Measurements from ENCODE around the gene TCF7L2. TPM values are rescaled to one million over a fixed set of nuclear protein-coding genes. Genes with fewer than 3 reads are reported as not detected.
A peak's percentile ranks its signal among the peaks of the same experiment; 100 is the strongest.

The TCF7L2 gene
- total RNA-seq, 2 donors from 2014 or later = 3.1 to 3.9 TPM

DNA sequence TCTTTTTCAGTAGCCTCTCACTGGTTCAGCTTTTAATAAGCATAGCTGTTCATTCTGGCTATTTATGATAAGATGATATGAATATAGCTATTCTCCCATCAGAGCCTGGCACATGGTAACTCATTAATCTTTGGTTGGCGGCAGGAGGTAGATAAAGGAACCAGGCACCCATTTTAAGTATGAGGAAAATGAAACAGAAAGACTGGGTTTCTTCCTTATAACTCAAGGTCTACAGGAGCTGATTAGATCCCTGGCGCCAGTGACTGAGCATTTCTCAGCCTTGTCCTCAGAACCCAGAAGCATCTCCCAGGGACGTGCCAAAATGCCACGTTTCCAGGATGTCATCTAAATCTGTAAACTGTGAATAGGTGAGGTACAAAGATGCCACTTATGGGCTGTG, 141.9 kb downstream of the TCF7L2 start:
- no peak for ATAC-seq

GRCh38 chr10:113093188-113094113, 143.4 kb downstream of the TCF7L2 start:
- H3K36me3 Mint-ChIP-seq (ENCODE audit: low read depth) = peaks cover 2% of the 10 kb centered on the region
- H3K9me3 ChIP-seq (ENCODE audit: control insufficient read depth, low read length, poor library complexity, severe bottlenecking) = peaks cover 2% of the 10 kb centered on the region
- no peak overlapping the region for H3K4me3 Mint-ChIP-seq
- ATAC-seq = no peak
- no peak overlapping the region for H3K27ac Mint-ChIP-seq
- H3K4me1 Mint-ChIP-seq = peaks cover 13% of the 10 kb centered on the region
- no peaks in the 10 kb centered on the region for H3K27me3 Mint-ChIP-seq
- no peak for DNase-seq

More for the DNA sequence above, 141.9 kb downstream of the TCF7L2 start:
- H3K36me3 Mint-ChIP-seq (ENCODE audit: low read depth) = peaks cover 2% of the 10 kb centered on the region
- H3K9me3 ChIP-seq (ENCODE audit: control insufficient read depth, low read length, poor library complexity, severe bottlenecking) = peaks cover 2% of the 10 kb centered on the region
- no peak overlapping the region for H3K27ac Mint-ChIP-seq
- H3K4me3 Mint-ChIP-seq = no peak overlapping the region
- H3K4me1 Mint-ChIP-seq = peaks cover 13% of the 10 kb centered on the region
- no peak for DNase-seq
- no peaks in the 10 kb centered on the region for H3K27me3 Mint-ChIP-seq

DNA sequence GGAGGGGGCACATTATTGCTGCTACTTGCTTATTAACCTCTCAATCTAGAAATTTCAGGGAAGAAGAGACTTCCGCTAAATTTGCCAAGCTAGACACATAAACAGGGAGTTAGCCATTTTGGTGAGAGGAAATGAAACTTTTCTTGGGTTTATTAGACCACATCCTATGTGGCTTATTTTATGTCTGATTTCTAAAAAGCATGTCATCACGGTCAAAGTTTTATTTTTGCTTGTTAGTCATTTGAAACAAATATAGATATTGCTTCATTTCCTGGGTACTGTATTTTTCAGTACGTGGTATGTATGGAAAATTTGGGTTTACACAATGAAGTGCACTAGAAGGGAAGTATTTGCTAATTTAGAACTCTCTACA, 144.1 kb downstream of the TCF7L2 start:
- Mint-ChIP-seq H3K4me3 (peak overlapping the region; percentile 36), H3K27ac (no peak overlapping the region), H3K36me3 (ENCODE audit: low read depth) (peaks cover 2% of the 10 kb centered on the region), H3K4me1 (peaks cover 13% of the 10 kb centered on the region), H3K27me3 (no peaks in the 10 kb centered on the region)
- ATAC-seq = peak; percentile 57
- DNase-seq = no peak
- H3K9me3 ChIP-seq (ENCODE audit: control insufficient read depth, low read length, poor library complexity, severe bottlenecking) = peaks cover 2% of the 10 kb centered on the region

DNA sequence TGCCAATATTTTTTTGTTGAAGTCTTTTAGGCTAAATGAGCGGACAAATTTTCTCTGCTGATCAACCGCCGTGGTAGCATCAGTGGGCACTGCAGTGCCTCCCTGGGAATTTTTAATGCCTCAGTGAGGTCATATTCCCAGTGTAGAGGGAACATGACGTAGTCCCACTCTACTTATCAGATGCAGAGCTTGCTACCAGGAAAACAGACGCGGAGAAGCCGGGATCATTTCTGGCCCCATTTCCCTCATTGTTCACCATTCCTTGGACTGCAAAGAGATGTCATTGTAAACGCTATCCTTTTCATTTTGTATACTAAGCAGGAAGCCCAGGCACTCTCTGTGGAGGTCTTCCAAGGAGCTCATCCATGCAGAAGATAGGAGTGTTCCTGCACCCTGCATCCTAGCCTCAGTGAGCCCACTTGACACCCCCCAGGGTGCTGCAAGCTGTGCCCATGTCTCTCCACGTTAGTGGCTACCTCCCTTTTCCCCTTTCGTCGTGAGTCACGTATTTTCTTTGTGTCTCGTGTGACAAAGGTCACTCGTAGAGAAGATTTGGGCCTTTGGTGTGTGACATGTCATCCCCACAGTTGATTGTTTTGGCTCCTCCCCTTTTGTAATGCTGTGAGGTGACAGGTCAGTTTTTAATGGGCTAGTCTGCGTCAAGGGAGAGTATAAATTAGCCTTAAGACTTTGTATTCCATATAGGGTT, 145.5 kb downstream of the TCF7L2 start:
- ATAC-seq = no peak
- Mint-ChIP-seq H3K4me1 (peaks cover 13% of the 10 kb centered on the region), H3K36me3 (ENCODE audit: low read depth) (peaks cover 2% of the 10 kb centered on the region), H3K27ac (no peak overlapping the region), H3K4me3 (no peak overlapping the region), H3K27me3 (no peaks in the 10 kb centered on the region)
- H3K9me3 ChIP-seq (ENCODE audit: control insufficient read depth, low read length, poor library complexity, severe bottlenecking) = peaks cover 2% of the 10 kb centered on the region
- DNase-seq = no peak

GRCh38 chr10:113096128-113096996, 146.3 kb downstream of the TCF7L2 start:
- no peak for DNase-seq
- H3K9me3 ChIP-seq (ENCODE audit: control insufficient read depth, low read length, poor library complexity, severe bottlenecking) = peaks cover 2% of the 10 kb centered on the region
- ATAC-seq = no peak
- Mint-ChIP-seq H3K27ac (no peak overlapping the region), H3K27me3 (no peaks in the 10 kb centered on the region), H3K36me3 (ENCODE audit: low read depth) (peaks cover 2% of the 10 kb centered on the region), H3K4me1 (peaks cover 13% of the 10 kb centered on the region), H3K4me3 (no peak overlapping the region)

GRCh38 chr10:113097036-113097435, 147.0 kb downstream of the TCF7L2 start:
- Mint-ChIP-seq H3K27ac (no peak overlapping the region), H3K4me3 (no peak overlapping the region), H3K36me3 (ENCODE audit: low read depth) (peaks cover 2% of the 10 kb centered on the region), H3K27me3 (no peaks in the 10 kb centered on the region), H3K4me1 (peaks cover 13% of the 10 kb centered on the region)
- DNase-seq (no peak), ATAC-seq (no peak)
- peaks cover 2% of the 10 kb centered on the region for H3K9me3 ChIP-seq (ENCODE audit: control insufficient read depth, low read length, poor library complexity, severe bottlenecking)

- H3K36me3 Mint-ChIP-seq (ENCODE audit: low read depth) = peaks cover 2% of the 10 kb centered on the region
- no peaks in the 10 kb centered on the region for H3K27me3 Mint-ChIP-seq
- no peak for ATAC-seq
- no peak overlapping the region for H3K4me3 Mint-ChIP-seq
- no peak overlapping the region for H3K27ac Mint-ChIP-seq
- peaks cover 4% of the 10 kb centered on the region for H3K4me1 Mint-ChIP-seq
- DNase-seq = no peak
- no peaks in the 10 kb centered on the region for H3K9me3 ChIP-seq (ENCODE audit: control insufficient read depth, low read length, poor library complexity, severe bottlenecking)
Observed at GRCh38 chr10:113099431-113100183, 149.6 kb downstream of the TCF7L2 start.

- Mint-ChIP-seq H3K4me1 (peaks cover 2% of the 10 kb centered on the region), H3K4me3 (no peak overlapping the region), H3K27ac (no peak overlapping the region), H3K36me3 (ENCODE audit: low read depth) (peaks cover 2% of the 10 kb centered on the region), H3K27me3 (no peaks in the 10 kb centered on the region)
- ATAC-seq (no peak), DNase-seq (no peak)
- H3K9me3 ChIP-seq (ENCODE audit: control insufficient read depth, low read length, poor library complexity, severe bottlenecking) = no peaks in the 10 kb centered on the region
Observed at GRCh38 chr10:113100281-113100680, 150.2 kb downstream of the TCF7L2 start.

DNA sequence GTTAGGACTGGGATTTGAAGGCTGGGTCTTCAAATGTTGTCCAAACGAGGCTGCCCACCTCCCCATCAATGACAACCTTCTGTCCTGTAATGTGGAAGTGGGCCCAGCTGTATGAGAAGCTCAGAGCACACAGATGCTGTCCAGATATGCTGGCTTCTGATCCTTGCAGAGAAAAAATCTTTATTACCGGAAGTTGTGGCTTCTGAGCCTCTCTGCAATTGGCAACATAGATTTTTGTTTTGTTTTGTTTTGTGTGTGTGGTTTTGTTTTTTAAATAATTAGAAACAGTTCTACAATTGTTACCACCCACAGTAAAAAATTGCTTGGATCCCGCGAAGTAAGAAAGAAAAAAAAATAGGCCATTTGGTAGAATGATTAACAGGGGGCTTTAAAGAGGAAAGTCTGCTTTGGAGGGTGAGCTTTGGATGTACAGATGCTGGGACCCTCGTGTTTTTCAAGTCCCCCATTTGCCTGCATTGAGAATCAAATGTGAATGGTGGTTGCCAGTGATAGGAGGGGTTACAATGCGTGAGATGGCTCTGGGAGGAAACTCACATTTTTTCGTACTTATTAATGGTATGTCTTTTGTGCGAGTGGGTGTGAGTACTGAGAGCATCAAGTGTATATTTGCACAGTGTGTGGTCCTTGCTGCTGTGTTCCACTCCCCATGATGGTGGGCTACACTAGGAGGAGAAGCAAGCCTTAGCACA, 153.2 kb downstream of the TCF7L2 start:
- H3K9me3 ChIP-seq (ENCODE audit: control insufficient read depth, low read length, poor library complexity, severe bottlenecking) = no peaks in the 10 kb centered on the region
- H3K27ac Mint-ChIP-seq = no peak overlapping the region
- DNase-seq = no peak
- ATAC-seq = no peak
- no peaks in the 10 kb centered on the region for H3K4me1 Mint-ChIP-seq
- H3K27me3 Mint-ChIP-seq = no peaks in the 10 kb centered on the region
- no peak overlapping the region for H3K4me3 Mint-ChIP-seq
- H3K36me3 Mint-ChIP-seq (ENCODE audit: low read depth) = no peaks in the 10 kb centered on the region

DNA sequence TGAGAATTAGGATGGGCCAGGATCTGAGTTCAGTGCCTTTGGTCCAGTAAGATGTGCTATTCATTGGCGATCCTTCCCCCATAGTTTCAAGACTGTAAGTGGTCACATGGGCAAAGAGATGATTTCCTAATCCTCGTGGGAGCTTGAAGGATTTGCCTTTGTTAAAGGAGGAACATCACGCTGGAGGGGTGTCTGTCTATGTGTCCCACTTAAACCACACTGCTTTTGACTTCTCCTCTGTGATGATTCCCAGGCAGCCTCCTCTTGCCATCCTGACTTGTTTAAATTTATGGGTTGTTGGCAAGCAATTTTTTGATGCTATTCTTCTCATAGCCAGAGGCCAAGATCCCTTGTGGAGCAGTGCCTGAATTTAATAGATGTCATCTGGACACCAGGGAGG, 154.0 kb downstream of the TCF7L2 start:
- no peak overlapping the region for H3K27ac Mint-ChIP-seq
- no peaks in the 10 kb centered on the region for H3K4me1 Mint-ChIP-seq
- no peak overlapping the region for H3K4me3 Mint-ChIP-seq
- H3K36me3 Mint-ChIP-seq (ENCODE audit: low read depth) = no peaks in the 10 kb centered on the region
- no peak for DNase-seq
- no peaks in the 10 kb centered on the region for H3K9me3 ChIP-seq (ENCODE audit: control insufficient read depth, low read length, poor library complexity, severe bottlenecking)
- ATAC-seq = no peak
- H3K27me3 Mint-ChIP-seq = no peaks in the 10 kb centered on the region

GRCh38 chr10:113108194-113108835, 158.3 kb downstream of the TCF7L2 start:
- ATAC-seq = no peak
- Mint-ChIP-seq H3K4me1 (no peaks in the 10 kb centered on the region), H3K36me3 (ENCODE audit: low read depth) (no peaks in the 10 kb centered on the region), H3K27me3 (peaks cover 14% of the 10 kb centered on the region), H3K4me3 (no peak overlapping the region), H3K27ac (no peak overlapping the region)
- no peak for DNase-seq
- H3K9me3 ChIP-seq (ENCODE audit: control insufficient read depth, low read length, poor library complexity, severe bottlenecking) = no peaks in the 10 kb centered on the region

GRCh38 chr10:113108948-113109347, 158.9 kb downstream of the TCF7L2 start:
- H3K27ac Mint-ChIP-seq = no peak overlapping the region
- no peak overlapping the region for H3K4me3 Mint-ChIP-seq
- ATAC-seq (no peak), DNase-seq (no peak)
- no peaks in the 10 kb centered on the region for H3K36me3 Mint-ChIP-seq (ENCODE audit: low read depth)
- no peaks in the 10 kb centered on the region for H3K9me3 ChIP-seq (ENCODE audit: control insufficient read depth, low read length, poor library complexity, severe bottlenecking)
- peaks cover 14% of the 10 kb centered on the region for H3K27me3 Mint-ChIP-seq
- no peaks in the 10 kb centered on the region for H3K4me1 Mint-ChIP-seq
